GM18858 (cell line): ENCODE measurements around the gene SPIN4.
"Not testable (repeated sequence)": the region's sequence is repeated elsewhere in the genome, so short reads cannot be mapped to it uniquely, and the experiment has no call there.

Experiments used
- ATAC-seq: cut with Tn5 transposase; IDR thresholded peaks from one replicate; pipeline ENCODE4 v1.9.1; 2021; ENCODE audit not compliant: unreplicated experiment

SPIN4 gene

GRCh38 chrX:63350941-63351616 is at the start of gene SPIN4:
TSS of gene SPIN4 (minus strand) at chrX:63351332. CDS start at chrX:63350819, 513 bp downstream.
- ATAC-seq, result peak; percentile 79

GRCh38 chrX:63400340-63400739 is 49.2 kb upstream of the SPIN4 start:
- no peak for ATAC-seq

GRCh38 chrX:63394872-63395271 is 43.7 kb upstream of the SPIN4 start:
- ATAC-seq, result no peak

- ATAC-seq, result not testable (repeated sequence)
Observed at GRCh38 chrX:63393094-63393493, 42.0 kb upstream of the SPIN4 start.

- ATAC-seq, result no peak
Observed at GRCh38 chrX:63387411-63387810, 36.3 kb upstream of the SPIN4 start.

- not testable (repeated sequence) for ATAC-seq
Observed at GRCh38 chrX:63384263-63384662, 33.1 kb upstream of the SPIN4 start.

GRCh38 chrX:63373012-63373411 is 21.9 kb upstream of the SPIN4 start:
- not testable (repeated sequence) for ATAC-seq

GRCh38 chrX:63367699-63368098 is 16.6 kb upstream of the SPIN4 start:
- ATAC-seq, result not testable (repeated sequence)

- no peak for ATAC-seq
Observed at GRCh38 chrX:63363788-63364187, 12.7 kb upstream of the SPIN4 start.

GRCh38 chrX:63361494-63361893 is 10.4 kb upstream of the SPIN4 start:
- no peak for ATAC-seq

- no peak for ATAC-seq
Observed at GRCh38 chrX:63354484-63354883, 3.4 kb upstream of the SPIN4 start.

- peak; percentile 20 for ATAC-seq
Observed at GRCh38 chrX:63350465-63350877, 661 bp downstream of the SPIN4 start.

GRCh38 chrX:63349307-63349706 is 1.8 kb downstream of the SPIN4 start:
- ATAC-seq, result no peak

- ATAC-seq, result no peak
Observed at GRCh38 chrX:63330681-63331080, 20.5 kb downstream of the SPIN4 start.

GRCh38 chrX:63327788-63328187 is 23.3 kb downstream of the SPIN4 start:
- ATAC-seq, result no peak

GRCh38 chrX:63299596-63299995 is 51.5 kb downstream of the SPIN4 start:
- ATAC-seq, result no peak
